HepG2 (cell line): ENCODE results near the gene ABCG5. TPM values are rescaled to one million over a fixed set of nuclear protein-coding genes. Genes with fewer than 3 reads are reported as not detected.

Source experiments
- ATAC-seq: fragments of 200-7000 bp; cut with Tn5 transposase; 3 replicates; pipeline ENCODE4 v1.9.1; 2020; ENCODE audit warnings: mild to moderate bottlenecking, moderate library complexity
- BruUV-seq: library from RNA; stranded (reverse); fragments of 400-500 nt; replicated peaks from 2 replicates; lab custom pipeline; 2021; lab: Mats Ljungman, UMichigan
- CTCF ChIA-PET: fragments of 300-600 bp; formaldehyde crosslinking; extraction: SDS; loops from one replicate; lab custom pipeline; 2021; ENCODE audit warnings: low total read pairs, inconsistent platforms, low intra/inter-chr PET ratio; lab: Yijun Ruan, JAX
- POLR2A ChIA-PET: fragments of 350-600 bp; sonication (Branson Sonifier 250); formaldehyde crosslinking; loops from one replicate; lab custom pipeline; 2020; ENCODE audit warnings: antibody characterized with exemption, inconsistent platforms; lab: Yijun Ruan, JAX
- DNase-seq: peaks from one replicate; pipeline ENCODE4 v3.0.0-alpha.2; 2015; ENCODE audit warnings: low spot score
- FAIRE-seq: peaks from 3 replicates; lab custom pipeline; 2011; peaks lifted over from hg19 to GRCh38; lab: Jason Lieb, UNC
- H2AFZ ChIP-seq: one replicate; pipeline ENCODE4 v1.6.1; 2011; ENCODE audit warnings: low read length, inconsistent platforms
- H3K27ac ChIP-seq: fragments of 300-600 bp; 3 replicates; pipeline ENCODE4 v1.8.0; 2011; ENCODE audit warnings: mixed run types, mild to moderate bottlenecking, mixed read lengths, low read length, inconsistent platforms; ENCODE audit not compliant: insufficient read depth; ENCODE audit errors: extremely low read length
- H3K27me3 ChIP-seq, 2 experiments: fragments of 200-600 bp in 1 of 2; 2 replicates in 1 of 2; 3 replicates in 1 of 2; pipeline versions ENCODE4 v1.6.0 to v1.8.0; 2011; ENCODE audit warnings: low read length in 2 of 2, mild to moderate bottlenecking in 2 of 2, moderate library complexity in 2 of 2, inconsistent platforms in 1 of 2; ENCODE audit not compliant: insufficient read depth in 2 of 2, control insufficient read depth in 1 of 2
- H3K36me3 ChIP-seq, 2 experiments: fragments of 200-600 bp in 1 of 2; replicated peaks in 1 of 2; 2 replicates in 1 of 2; 3 replicates in 1 of 2; pipeline versions ENCODE4 v1.5.1 to v1.8.0; 2011; ENCODE audit warnings: low read length in 2 of 2, inconsistent platforms in 1 of 2; ENCODE audit not compliant: insufficient read depth in 2 of 2, control insufficient read depth in 1 of 2
- H3K4me1 ChIP-seq: 2 replicates; pipeline ENCODE4 v1.5.1; 2012; ENCODE audit warnings: low read length, inconsistent platforms; ENCODE audit not compliant: insufficient read depth
- H3K4me2 ChIP-seq: 2 replicates; pipeline ENCODE4 v1.6.0; 2011; ENCODE audit warnings: low read depth, low read length, inconsistent platforms
- H3K4me3 ChIP-seq, 3 experiments: fragments of 200-600 bp in 1 of 3; sonication (generic), shearing (Covaris generic) in 1 of 3; replicated peaks in 1 of 3; 2 replicates each; pipeline ENCODE4 v1.5.1; 2011 to 2016; ENCODE audit warnings: low read length in 3 of 3, inconsistent platforms in 2 of 3, low read depth in 2 of 3, mild to moderate bottlenecking in 2 of 3, control low read depth in 1 of 3, mixed read lengths in 1 of 3; ENCODE audit not compliant: insufficient read depth in 1 of 3
- H3K79me2 ChIP-seq: one replicate; pipeline ENCODE4 v1.6.1; 2011; ENCODE audit warnings: low read length, inconsistent platforms; ENCODE audit not compliant: insufficient read depth
- H3K9ac ChIP-seq: 2 replicates; pipeline ENCODE4 v1.6.0; 2011; ENCODE audit warnings: mild to moderate bottlenecking, low read depth, low read length, inconsistent platforms; ENCODE audit not compliant: insufficient read depth
- H3K9me3 ChIP-seq: 2 replicates; pipeline ENCODE4 v1.5.1; 2012; ENCODE audit warnings: mild to moderate bottlenecking, low read length
- H4K20me1 ChIP-seq: 2 replicates; pipeline ENCODE4 v1.6.0; 2011; ENCODE audit warnings: inconsistent platforms, mild to moderate bottlenecking, low read length, moderate library complexity; ENCODE audit not compliant: insufficient read depth
- ATAD3A ChIP-seq: sonication (generic); formaldehyde crosslinking; IDR thresholded peaks from 2 replicates; pipeline ENCODE4 v1.4.0; 2020; ENCODE audit warnings: missing genetic modification reagents
- GABPB1 ChIP-seq: IDR thresholded peaks from 2 replicates; pipeline ENCODE4 v1.6.1; 2016; ENCODE audit warnings: mild to moderate bottlenecking, missing genetic modification reagents, moderate library complexity, missing compliant biosample characterization
- MAFK ChIP-seq, 2 experiments: IDR thresholded peaks in 1 of 2; conservative IDR thresholded peaks in 1 of 2; 2 replicates each; pipeline ENCODE4 v1.6.1; 2011; ENCODE audit warnings: improper control_type of control experiment in 2 of 2, low read length in 2 of 2
- MIER3 ChIP-seq: IDR thresholded peaks from 2 replicates; pipeline ENCODE4 v1.6.1; 2016; ENCODE audit warnings: missing compliant biosample characterization, borderline replicate concordance
- MTF2 ChIP-seq: sonication (generic); formaldehyde crosslinking; IDR thresholded peaks from 2 replicates; pipeline ENCODE4 v1.5.0; 2020; ENCODE audit warnings: missing genetic modification reagents, borderline replicate concordance
- NFYB ChIP-seq: sonication (generic); formaldehyde crosslinking; IDR thresholded peaks from 2 replicates; pipeline ENCODE4 v1.4.0; 2020; ENCODE audit warnings: missing genetic modification reagents
- PHF21A ChIP-seq: sonication (generic); formaldehyde crosslinking; IDR thresholded peaks from 2 replicates; pipeline ENCODE4 v1.5.0; 2020; ENCODE audit warnings: mild to moderate bottlenecking, missing genetic modification reagents
- PLRG1 ChIP-seq: fragments of 450-650 bp; conservative IDR thresholded peaks from 2 replicates; pipeline ENCODE4 v1.6.1; 2016
- REPIN1 ChIP-seq: sonication (generic); formaldehyde crosslinking; IDR thresholded peaks from 2 replicates; pipeline ENCODE4 v1.8.0; 2022; ENCODE audit warnings: missing genetic modification reagents, low read depth, mild to moderate bottlenecking, borderline replicate concordance
- SATB2 ChIP-seq: sonication (generic); formaldehyde crosslinking; IDR thresholded peaks from 2 replicates; pipeline ENCODE4 v1.5.0; 2020; ENCODE audit warnings: missing genetic modification reagents
- SRY ChIP-seq: sonication (generic); formaldehyde crosslinking; IDR thresholded peaks from 2 replicates; pipeline ENCODE4 v1.8.0; 2022; ENCODE audit warnings: mild to moderate bottlenecking, missing genetic modification reagents
- TARDBP ChIP-seq: sonication (generic); formaldehyde crosslinking; IDR thresholded peaks from 2 replicates; pipeline ENCODE4 v1.8.0; 2022; ENCODE audit warnings: mild to moderate bottlenecking, missing genetic modification reagents
- ZBTB1 ChIP-seq: sonication (generic); formaldehyde crosslinking; IDR thresholded peaks from 2 replicates; pipeline ENCODE4 v1.4.0; 2020; ENCODE audit warnings: missing genetic modification reagents, borderline replicate concordance
- ZBTB20 ChIP-seq: sonication (generic); formaldehyde crosslinking; IDR thresholded peaks from 2 replicates; pipeline ENCODE4 v1.8.1; 2023; ENCODE audit warnings: missing genetic modification reagents, low read depth, mild to moderate bottlenecking, borderline replicate concordance
- ZFP36L1 ChIP-seq: sonication (generic); formaldehyde crosslinking; IDR thresholded peaks from 2 replicates; pipeline ENCODE4 v1.8.0; 2022; ENCODE audit warnings: mild to moderate bottlenecking, missing genetic modification reagents, moderate library complexity
- ZNF124 ChIP-seq: sonication (generic); formaldehyde crosslinking; IDR thresholded peaks from 2 replicates; pipeline ENCODE4 v1.4.0; 2020; ENCODE audit warnings: missing genetic modification reagents
- ZNF367 ChIP-seq: sonication (generic); formaldehyde crosslinking; IDR thresholded peaks from 2 replicates; pipeline ENCODE4 v1.4.0; 2020; ENCODE audit warnings: missing genetic modification reagents, borderline replicate concordance
- ZNF549 ChIP-seq: sonication (generic); formaldehyde crosslinking; IDR thresholded peaks from 2 replicates; pipeline ENCODE4 v1.5.0; 2020; ENCODE audit warnings: missing genetic modification reagents
- ZNF83 ChIP-seq: sonication (generic); formaldehyde crosslinking; IDR thresholded peaks from 2 replicates; pipeline ENCODE4 v1.4.0; 2020; ENCODE audit warnings: missing genetic modification reagents, mild to moderate bottlenecking, borderline replicate concordance
- ZSCAN9 ChIP-seq: IDR thresholded peaks from 2 replicates; pipeline ENCODE4 v1.6.1; 2016; ENCODE audit warnings: borderline replicate concordance
- WGBS: methylation state at CpG from one replicate; pipeline ENCODE4 v1.1.6; 2017; ENCODE audit warnings: low lambda C conversion rate; 5-methylcytosine and 5-hydroxymethylcytosine counted together
- in situ Hi-C: cut with HindIII; loops from 2 replicates; pipeline ENCODE4 v1.10.0; 2017; ENCODE audit warnings: low pct_unique_long_range_greater_than_20kb; ENCODE audit not compliant: extremely low pct_ligation_motif_present
- intact Hi-C: fragments of 100-400 bp; cut with micrococcal nuclease; formaldehyde crosslinking; loops from one replicate; pipeline ENCODE4 v1.10.0; 2022; ENCODE audit not compliant: unreplicated experiment
- polyA plus RNA-seq, 8 experiments: library from polyadenylated mRNA; depleted of rRNA in 3 of 8; stranded (reverse) in 7 of 8; unstranded in 1 of 8; fragments of >200 nt; fragmentation: Illumina TruSeq in 4 of 8; extraction: Trizol in 4 of 8; gene quantifications; 2 replicates each; pipeline versions ENCODE4 v1.2.1 to v1.2.3, GENCODE V29; 2011 to 2016; ENCODE audit warnings: low read depth in 4 of 8, missing spikeins in 1 of 8, mixed read lengths in 1 of 8; ENCODE audit not compliant: insufficient read depth in 1 of 8
- total RNA-seq, 5 experiments: library from RNA; depleted of rRNA; stranded (reverse); fragments of >200 nt; fragmentation: Illumina TruSeq; extraction: Trizol; gene quantifications; 2 replicates each; pipeline ENCODE4 v1.2.3, GENCODE V29; 2016; ENCODE audit warnings: low read depth in 1 of 5
- TF ChIP-seq, protein P1 (sequence below): sonication (generic); formaldehyde crosslinking; IDR thresholded peaks from 2 replicates; pipeline ENCODE4 v1.5.0; 2020; ENCODE audit warnings: missing genetic modification reagents, mild to moderate bottlenecking, borderline replicate concordance
- TF ChIP-seq, protein P2 (sequence below), 2 experiments: sonication (generic) in 1 of 2; formaldehyde crosslinking in 1 of 2; IDR thresholded peaks; 2 replicates each; pipeline versions ENCODE4 v1.5.1 to v1.6.1; 2011 to 2020; ENCODE audit warnings: borderline replicate concordance in 1 of 2, low read depth in 1 of 2, low read length in 1 of 2, mild to moderate bottlenecking in 1 of 2, missing genetic modification reagents in 1 of 2, moderate library complexity in 1 of 2

The ABCG5 gene
- total and polyA plus RNA-seq, 2 of the 13 experiments (the other 11 are each of a cell fraction or from before 2014, with no cell fraction given), result 15.1 to 39.0 TPM

GRCh38 chr2:43823751-43824150 is 14.9 kb downstream of the ABCG5 start (continued):
- TF ChIP-seq, protein P1, sequence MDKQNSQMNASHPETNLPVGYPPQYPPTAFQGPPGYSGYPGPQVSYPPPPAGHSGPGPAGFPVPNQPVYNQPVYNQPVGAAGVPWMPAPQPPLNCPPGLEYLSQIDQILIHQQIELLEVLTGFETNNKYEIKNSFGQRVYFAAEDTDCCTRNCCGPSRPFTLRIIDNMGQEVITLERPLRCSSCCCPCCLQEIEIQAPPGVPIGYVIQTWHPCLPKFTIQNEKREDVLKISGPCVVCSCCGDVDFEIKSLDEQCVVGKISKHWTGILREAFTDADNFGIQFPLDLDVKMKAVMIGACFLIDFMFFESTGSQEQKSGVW (CRISPR knock-in tag), result no peak
- no peak for TF ChIP-seq ZNF549 (CRISPR knock-in tag)
- no peak for TF ChIP-seq ZNF367
- no peak for TF ChIP-seq NFYB (CRISPR knock-in tag)
- TF ChIP-seq PLRG1, result no peak

DNA sequence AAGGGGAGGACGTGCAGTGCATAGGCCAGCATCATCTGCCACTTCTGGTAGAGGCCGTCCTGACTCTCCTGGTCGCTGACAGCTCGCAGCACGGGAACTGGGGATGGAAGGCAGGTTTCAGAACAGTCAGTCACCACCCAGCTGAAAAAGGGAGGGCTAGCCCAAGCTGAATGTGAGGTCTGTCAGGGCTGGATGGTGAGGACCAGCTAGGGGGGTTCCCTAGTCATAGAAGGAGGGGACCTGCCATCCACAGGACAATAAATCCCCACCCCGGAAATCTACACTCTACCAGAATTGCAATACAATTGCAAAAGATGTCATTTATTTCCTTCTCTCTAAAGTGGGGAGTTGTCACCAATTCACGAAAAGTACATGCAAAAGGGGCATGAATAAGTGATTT is 15.8 kb downstream of the ABCG5 start:
- Histone ChIP-seq H3K4me1 (peaks cover 11% of the 10 kb centered on the region; the same call in 1 of the 2 replicates), H4K20me1 (no peaks in the 10 kb centered on the region), H3K9ac (no peak overlapping the region), H3K4me3 (no peak overlapping the region), H3K4me2 (no peak overlapping the region), H3K9me3 (no peaks in the 10 kb centered on the region), H2AFZ (no peak overlapping the region), H3K79me2 (no peaks in the 10 kb centered on the region), H3K27ac (no peak overlapping the region), H3K36me3 (peaks cover 25 to 71% of the 10 kb centered on the region in 2 experiments), H3K27me3 (no peaks in the 10 kb centered on the region)
- FAIRE-seq (no peak), ATAC-seq (no peak), DNase-seq (no peak)
- in situ Hi-C loops, result no loop called here
- ChIA-PET POLR2A (interaction anchor here (0.6 to 0.7 kb wide), 2 partner anchors 9 to 16 kb away, joined by 3 read pairs; no protein-coding TSS in a partner anchor), CTCF (no interaction called here)
- intact Hi-C loops, result no loop called here
- no TSS peak for BruUV-seq
- WGBS, result 90% methylated on average over 7 of the region's 7 CpGs
- TF ChIP-seq ZSCAN9 (CRISPR knock-in tag), result no peak
- TF ChIP-seq REPIN1 (CRISPR knock-in tag), result no peak
- TF ChIP-seq, protein P2, sequence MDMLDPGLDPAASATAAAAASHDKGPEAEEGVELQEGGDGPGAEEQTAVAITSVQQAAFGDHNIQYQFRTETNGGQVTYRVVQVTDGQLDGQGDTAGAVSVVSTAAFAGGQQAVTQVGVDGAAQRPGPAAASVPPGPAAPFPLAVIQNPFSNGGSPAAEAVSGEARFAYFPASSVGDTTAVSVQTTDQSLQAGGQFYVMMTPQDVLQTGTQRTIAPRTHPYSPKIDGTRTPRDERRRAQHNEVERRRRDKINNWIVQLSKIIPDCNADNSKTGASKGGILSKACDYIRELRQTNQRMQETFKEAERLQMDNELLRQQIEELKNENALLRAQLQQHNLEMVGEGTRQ (IDR thresholded peaks at IDR 0.05; ENCODE audit: low read depth, low read length), result no peak
- TF ChIP-seq, protein P2 (CRISPR knock-in tag; IDR thresholded peaks at IDR 0.05; ENCODE audit: borderline replicate concordance), result no peak
- TF ChIP-seq SRY, result no peak
- TF ChIP-seq TARDBP, result no peak
- TF ChIP-seq ZFP36L1 (CRISPR knock-in tag), result no peak
- TF ChIP-seq MAFK (conservative IDR thresholded peaks at IDR 0.05 in 1 of 2, IDR thresholded peaks at IDR 0.05 in 1 of 2; ENCODE audit: low read length in 2 of 2), result no peak
- TF ChIP-seq GABPB1 (CRISPR knock-in tag), result no peak
- TF ChIP-seq MTF2 (CRISPR knock-in tag), result no peak
- no peak for TF ChIP-seq ZBTB1 (CRISPR knock-in tag)
- TF ChIP-seq ZBTB20 (CRISPR knock-in tag), result no peak
- no peak for TF ChIP-seq ZNF83 (CRISPR knock-in tag)
- no peak for TF ChIP-seq ATAD3A (CRISPR knock-in tag)
- TF ChIP-seq SATB2 (CRISPR knock-in tag), result no peak
- TF ChIP-seq PHF21A (CRISPR knock-in tag), result no peak
- no peak for TF ChIP-seq MIER3
- no peak for TF ChIP-seq ZNF124
